ENCODE data around the gene PPP1R12B. TPM values are rescaled to one million over a fixed set of nuclear protein-coding genes. Genes with fewer than 3 reads are reported as not detected.
"Not testable (repeated sequence)": the region's sequence is repeated elsewhere in the genome, so short reads cannot be mapped to it uniquely, and the experiment has no call there.

The PPP1R12B gene
- total and polyA plus RNA-seq, 9 donors, result 50.3 to 232 (median 73.0) TPM

DNA sequence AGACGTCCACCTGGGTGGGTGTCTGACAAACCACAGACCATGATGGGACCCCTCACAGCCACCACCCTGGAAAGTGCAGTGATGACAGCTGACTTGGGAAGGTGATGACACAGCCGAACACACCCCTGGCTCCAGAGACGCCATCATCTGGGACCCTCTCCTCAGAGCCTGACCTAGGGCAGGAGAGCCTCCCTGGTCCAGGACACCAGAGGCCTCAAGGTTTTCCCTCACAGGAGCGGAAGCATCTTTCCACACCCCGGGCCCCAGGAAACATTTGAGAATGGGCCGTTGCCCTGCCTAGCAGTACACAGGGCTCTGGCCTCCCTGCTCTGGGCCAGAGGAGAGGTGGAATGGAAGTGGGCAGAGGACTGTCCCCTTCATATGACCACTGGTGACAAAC, 282.0 kb downstream of the PPP1R12B start:
- Histone ChIP-seq H3K4me1 (ENCODE audit: insufficient read depth) (no peaks in the 10 kb centered on the region), H3K27ac (no peak overlapping the region), H3K36me3 (no peaks in the 10 kb centered on the region), H3K9me3 (no peaks in the 10 kb centered on the region), H3K27me3 (no peaks in the 10 kb centered on the region), H3K4me3 (no peak overlapping the region)
- intact Hi-C loops (cut with DNase I), result loop anchor here in 1 of 4 donors (5.0 kb wide), 1 partner anchor 87 kb away; no protein-coding TSS in a partner anchor
- peak in 1 of 5 donors; percentile 16 for DNase-seq
- WGBS, 3 donors, result 78 to 81% (median 81%) methylated on average over 6 of the region's 6 CpGs
- TF ChIP-seq, protein P1, sequence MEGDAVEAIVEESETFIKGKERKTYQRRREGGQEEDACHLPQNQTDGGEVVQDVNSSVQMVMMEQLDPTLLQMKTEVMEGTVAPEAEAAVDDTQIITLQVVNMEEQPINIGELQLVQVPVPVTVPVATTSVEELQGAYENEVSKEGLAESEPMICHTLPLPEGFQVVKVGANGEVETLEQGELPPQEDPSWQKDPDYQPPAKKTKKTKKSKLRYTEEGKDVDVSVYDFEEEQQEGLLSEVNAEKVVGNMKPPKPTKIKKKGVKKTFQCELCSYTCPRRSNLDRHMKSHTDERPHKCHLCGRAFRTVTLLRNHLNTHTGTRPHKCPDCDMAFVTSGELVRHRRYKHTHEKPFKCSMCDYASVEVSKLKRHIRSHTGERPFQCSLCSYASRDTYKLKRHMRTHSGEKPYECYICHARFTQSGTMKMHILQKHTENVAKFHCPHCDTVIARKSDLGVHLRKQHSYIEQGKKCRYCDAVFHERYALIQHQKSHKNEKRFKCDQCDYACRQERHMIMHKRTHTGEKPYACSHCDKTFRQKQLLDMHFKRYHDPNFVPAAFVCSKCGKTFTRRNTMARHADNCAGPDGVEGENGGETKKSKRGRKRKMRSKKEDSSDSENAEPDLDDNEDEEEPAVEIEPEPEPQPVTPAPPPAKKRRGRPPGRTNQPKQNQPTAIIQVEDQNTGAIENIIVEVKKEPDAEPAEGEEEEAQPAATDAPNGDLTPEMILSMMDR (IDR thresholded peaks at IDR 0.05), result no peak
- TF ChIP-seq POLR2A (IDR thresholded peaks at IDR 0.05) (no peak), EP300 (IDR thresholded peaks at IDR 0.05) (no peak)

DNA sequence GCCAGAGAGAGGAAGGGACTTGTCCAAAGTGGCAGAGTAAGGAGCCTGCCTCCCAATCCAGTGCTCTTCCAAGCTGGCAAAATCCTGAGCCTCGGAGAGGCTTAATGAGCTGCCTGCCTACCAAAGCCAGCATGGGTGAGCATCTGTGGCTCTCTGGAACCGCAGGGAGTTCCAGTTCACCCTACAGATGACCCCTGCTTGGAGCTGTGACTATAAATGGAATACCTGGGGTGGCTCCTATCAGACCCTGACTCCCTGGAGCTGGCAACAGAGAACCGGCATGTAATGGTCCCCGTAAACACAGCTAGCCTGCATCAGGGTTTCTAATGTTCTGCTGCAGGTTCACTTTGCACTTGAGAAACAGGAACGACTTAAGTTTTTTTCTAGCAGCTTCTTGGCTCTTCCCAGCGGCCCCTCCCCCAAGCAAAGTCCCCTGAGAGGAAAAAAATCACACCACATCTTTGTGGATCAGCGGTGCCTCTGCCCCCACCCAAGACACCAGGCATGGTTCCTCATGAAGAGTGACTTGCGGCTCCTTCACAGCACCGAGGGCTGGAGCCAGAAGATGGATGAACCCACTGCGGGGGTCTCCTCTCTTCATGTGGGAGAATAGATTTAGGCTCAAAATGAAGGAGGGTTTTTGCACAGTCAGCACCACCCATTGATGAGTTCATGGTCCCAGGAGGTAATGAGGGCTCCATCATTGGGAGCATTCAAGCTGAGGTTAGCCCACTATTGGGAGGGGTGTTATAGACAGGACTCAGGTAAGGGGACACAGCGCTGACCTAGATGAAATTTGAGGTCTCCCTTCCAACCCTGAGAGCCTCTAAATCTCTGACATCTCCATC, 282.8 kb downstream of the PPP1R12B start:
- TF ChIP-seq EP300 (IDR thresholded peaks at IDR 0.05), result no peak
- TF ChIP-seq POLR2A (IDR thresholded peaks at IDR 0.05), result no peak
- TF ChIP-seq, protein P1 (IDR thresholded peaks at IDR 0.05), result no peak
- intact Hi-C loops (cut with DNase I), result loop anchor here in 1 of 4 donors (5.0 kb wide), 1 partner anchor 86 kb away; no protein-coding TSS in a partner anchor
- H3K27me3 ChIP-seq, result no peaks in the 10 kb centered on the region
- no peaks in the 10 kb centered on the region for H3K9me3 ChIP-seq
- H3K36me3 ChIP-seq, result no peaks in the 10 kb centered on the region
- WGBS, 3 donors, result 73 to 75% (median 74%) methylated on average over 11 of the region's 11 CpGs
- DNase-seq, result no peak
- H3K4me1 ChIP-seq (ENCODE audit: insufficient read depth), result no peaks in the 10 kb centered on the region
- no peak overlapping the region for H3K27ac ChIP-seq
- no peak overlapping the region for H3K4me3 ChIP-seq

DNA sequence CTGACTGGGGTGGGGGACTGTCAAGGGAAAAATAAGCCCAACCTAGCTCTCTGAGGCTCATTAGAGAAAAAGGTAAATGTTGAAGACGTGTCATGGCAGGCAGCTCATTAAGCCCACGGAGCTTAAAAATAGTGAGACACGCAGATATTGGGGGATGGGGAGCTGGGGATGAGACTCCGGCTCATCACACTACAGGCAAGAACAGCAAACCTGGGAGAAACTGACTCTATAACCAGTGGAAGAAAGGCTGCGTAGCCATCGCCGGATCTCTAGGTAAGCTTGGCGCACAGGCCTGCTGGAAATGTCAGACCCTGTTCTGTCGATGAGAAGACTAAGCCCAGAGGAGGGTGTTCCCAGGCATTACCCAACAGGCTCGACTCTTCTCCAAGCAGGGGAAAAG, 283.7 kb downstream of the PPP1R12B start:
- no peaks in the 10 kb centered on the region for H3K9me3 ChIP-seq
- no peak for DNase-seq
- H3K4me3 ChIP-seq, result no peak overlapping the region
- intact Hi-C loops (cut with DNase I), result loop anchor here in 1 of 4 donors (5.0 kb wide), 1 partner anchor 85 kb away; no protein-coding TSS in a partner anchor
- H3K4me1 ChIP-seq (ENCODE audit: insufficient read depth), result no peaks in the 10 kb centered on the region
- no peak overlapping the region for H3K27ac ChIP-seq
- TF ChIP-seq EP300 (IDR thresholded peaks at IDR 0.05) (no peak), POLR2A (IDR thresholded peaks at IDR 0.05) (no peak)
- TF ChIP-seq, protein P1 (IDR thresholded peaks at IDR 0.05), result no peak
- H3K27me3 ChIP-seq, result no peaks in the 10 kb centered on the region
- 86 to 90% (median 88%) methylated on average over 10 of the region's 10 CpGs for WGBS, 3 donors
- H3K36me3 ChIP-seq, result no peaks in the 10 kb centered on the region

DNA sequence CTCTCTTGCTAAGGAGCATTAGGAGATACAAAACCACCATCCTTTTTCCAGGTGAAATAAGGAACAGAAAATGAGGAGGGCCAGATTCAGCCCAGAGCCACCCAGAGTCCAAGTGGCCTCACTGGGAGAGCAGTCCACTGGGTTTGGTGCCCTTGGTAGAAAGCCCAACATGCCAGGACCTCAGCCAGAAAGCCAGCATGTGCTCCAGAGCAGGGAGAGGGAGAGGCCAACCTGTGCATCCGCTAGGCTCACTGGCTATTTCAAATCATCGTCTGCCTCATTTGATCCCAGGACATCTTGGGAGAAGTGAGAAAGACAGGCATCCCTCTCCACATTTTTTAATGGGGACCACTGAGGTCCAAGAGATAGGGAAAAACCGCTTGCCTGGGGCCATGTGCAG, 287.7 kb downstream of the PPP1R12B start:
- 62 to 63% (median 63%) methylated on average over 3 of the region's 3 CpGs for WGBS, 3 donors
- H3K9me3 ChIP-seq; H3K27ac ChIP-seq; H3K36me3 ChIP-seq; H3K4me1 ChIP-seq (ENCODE audit: insufficient read depth); intact Hi-C loops (cut with DNase I); H3K4me3 ChIP-seq; H3K27me3 ChIP-seq; DNase-seq: not testable (repeated sequence)

DNA sequence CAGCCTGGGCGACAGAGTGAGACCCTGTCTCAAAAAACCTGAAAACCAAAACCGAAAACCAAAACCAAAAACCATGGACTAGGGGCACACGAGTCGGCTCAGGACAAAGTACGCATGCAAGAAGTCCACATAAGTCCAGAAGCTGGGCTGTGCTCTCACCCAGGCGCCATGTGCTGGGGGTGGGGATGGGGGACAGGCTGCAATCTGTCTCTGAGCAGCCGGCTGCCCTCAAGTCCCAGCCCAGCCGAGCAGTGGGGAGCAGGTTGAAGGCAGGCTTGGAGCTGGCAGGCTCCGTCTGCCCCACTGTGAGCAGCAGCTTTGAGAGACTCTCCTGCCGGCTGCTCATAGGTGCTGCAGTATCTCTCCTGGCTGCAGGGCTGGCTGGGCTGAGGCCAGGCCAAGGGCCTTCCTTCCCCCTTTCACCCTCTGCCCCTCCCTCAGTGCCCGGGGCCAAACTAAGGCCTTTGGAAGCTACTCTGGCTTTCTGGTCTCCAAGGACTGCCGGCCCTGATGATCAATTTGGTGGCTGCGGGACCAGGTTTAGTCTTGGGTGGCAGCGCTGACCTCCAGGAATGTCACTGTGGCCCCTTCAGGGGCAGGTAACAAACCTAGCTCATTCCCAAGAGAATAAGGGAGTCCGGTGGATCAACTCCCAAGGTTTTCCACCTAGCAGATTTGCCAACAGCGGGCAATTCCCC, 289.0 kb downstream of the PPP1R12B start:
- H3K4me1 ChIP-seq (ENCODE audit: insufficient read depth); H3K4me3 ChIP-seq; H3K27me3 ChIP-seq; H3K27ac ChIP-seq; H3K36me3 ChIP-seq; H3K9me3 ChIP-seq; intact Hi-C loops (cut with DNase I); DNase-seq: not testable (repeated sequence)
- 83 to 90% (median 86%) methylated on average over 16 of the region's 16 CpGs for WGBS, 3 donors

Data from ovary (tissue), 9 donors.